Liver (tissue), 3 donors: ENCODE data around the gene EPB41L2.

Experiments used
- CTCF ChIP-seq: fragments of 150-350 bp; IDR thresholded peaks from 2 replicates; pipeline ENCODE4 v1.5.1; 2017; ENCODE audit warnings: improper control_type of control experiment, low read depth, low read length; ENCODE audit not compliant: missing input control
- EGR1 ChIP-seq, 2 donors: IDR thresholded peaks; 2 replicates each; pipeline ENCODE4 v1.6.1; 2016 to 2018; ENCODE audit warnings: antibody characterized with exemption in 2 of 2, low read depth in 2 of 2
- HNF4A ChIP-seq, 2 donors: conservative IDR thresholded peaks; 2 replicates each; pipeline ENCODE4 v1.6.1; 2016; ENCODE audit warnings: antibody characterized with exemption in 2 of 2, mild to moderate bottlenecking in 2 of 2
- HNF4G ChIP-seq: IDR thresholded peaks from 2 replicates; pipeline ENCODE4 v1.6.1; 2016; ENCODE audit warnings: antibody characterized with exemption
- RAD21 ChIP-seq, 2 donors: IDR thresholded peaks; 2 replicates each; pipeline ENCODE4 v1.6.1; 2016; ENCODE audit warnings: antibody characterized with exemption in 2 of 2, mild to moderate bottlenecking in 2 of 2
- REST ChIP-seq: IDR thresholded peaks from 2 replicates; pipeline ENCODE4 v1.6.1; 2016; ENCODE audit warnings: antibody characterized with exemption, mild to moderate bottlenecking
- RXRA ChIP-seq, 2 donors: IDR thresholded peaks; 2 replicates each; pipeline ENCODE4 v1.6.1; 2017 to 2018; ENCODE audit warnings: antibody characterized with exemption in 2 of 2, mild to moderate bottlenecking in 1 of 2
- TAF1 ChIP-seq: conservative IDR thresholded peaks from 2 replicates; pipeline ENCODE4 v1.6.1; 2016; ENCODE audit warnings: antibody characterized with exemption, mild to moderate bottlenecking
- YY1 ChIP-seq: IDR thresholded peaks from 2 replicates; pipeline ENCODE4 v1.6.1; 2016; ENCODE audit warnings: antibody characterized with exemption, mild to moderate bottlenecking
- donor health status: healthy.
- donor health status: healthy.

GRCh38 chr6:131027326-131027725 lies 35.7 kb downstream of the EPB41L2 start:
- no peak for TF ChIP-seq REST
- TF ChIP-seq YY1 = no peak
- TF ChIP-seq CTCF = no peak
- no peak for TF ChIP-seq RAD21 (IDR thresholded peaks at IDR 0.05)
- no peak for TF ChIP-seq TAF1
- TF ChIP-seq RXRA (IDR thresholded peaks at IDR 0.05) = no peak
- TF ChIP-seq HNF4A (conservative IDR thresholded peaks at IDR 0.05) = no peak
- TF ChIP-seq HNF4G = no peak
- TF ChIP-seq EGR1 (IDR thresholded peaks at IDR 0.05; ENCODE audit: low read depth in 2 of 2) = no peak
